ENCODE results near the gene ZNF160.

DNA sequence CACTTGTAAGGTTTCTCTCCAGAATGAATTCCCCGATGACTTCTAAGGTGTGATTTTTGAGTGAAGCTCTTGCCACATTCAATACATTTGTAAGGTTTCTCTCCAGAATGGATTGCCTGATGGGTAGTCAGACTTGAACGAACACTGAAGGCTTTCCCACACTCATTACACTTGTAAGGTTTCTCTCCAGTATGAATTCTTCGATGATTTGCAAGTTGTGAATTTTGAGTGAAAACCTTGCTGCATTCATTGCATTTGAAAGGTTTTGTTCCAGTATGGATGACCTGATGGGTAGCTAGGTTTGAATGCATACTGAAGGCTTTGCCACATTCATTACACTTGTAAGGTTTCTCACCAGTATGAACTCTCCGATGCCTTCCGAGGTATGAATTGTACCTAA is 34.4 kb downstream of the ZNF160 start:
- TF ChIP-seq EZH2 (IDR thresholded peaks at IDR 0.05) (no peak), POLR2AphosphoS5 (IDR thresholded peaks at IDR 0.05; ENCODE audit: borderline replicate concordance, low read depth, low read length) (no peak), FOXP2 (optimal IDR thresholded peaks at IDR 0.05; ENCODE audit: control extremely low read depth, extremely low read length, insufficient read depth) (no peak)

Measured in SK-N-MC (cell line).